Spleen (tissue), 11 donors: ENCODE measurements around the gene PANX2. TPM values are rescaled to one million over a fixed set of nuclear protein-coding genes. Genes with fewer than 3 reads are reported as not detected.
A peak's percentile ranks its signal among the peaks of the same experiment; 100 is the strongest.

Source experiments
- DNase-seq: peaks from one replicate; pipeline ENCODE4 v3.0.0-alpha.2; 2020
- H3K27ac ChIP-seq, 8 donors: fragments of 200-600 bp; sonication (generic) in 7 of 8; 1 replicate in 4 of 8; 2 replicates in 4 of 8; pipeline versions ENCODE4 v1.5.0 to v1.8.0; 2016 to 2021; ENCODE audit warnings: inconsistent platforms in 4 of 8, mild to moderate bottlenecking in 4 of 8, moderate library complexity in 1 of 8
- H3K27me3 ChIP-seq, 7 donors: fragments of 200-600 bp; sonication (generic) in 6 of 7; replicated peaks in 1 of 7; 1 replicate in 4 of 7; 2 replicates in 3 of 7; pipeline versions ENCODE4 v1.5.0 to v1.8.0; 2016 to 2021; ENCODE audit warnings: inconsistent platforms in 3 of 7, mild to moderate bottlenecking in 1 of 7
- H3K36me3 ChIP-seq, 6 donors: fragments of 200-600 bp; sonication (generic) in 5 of 6; 1 replicate in 4 of 6; 2 replicates in 2 of 6; pipeline versions ENCODE4 v1.5.0 to v1.8.0; 2016 to 2021; ENCODE audit warnings: inconsistent platforms in 2 of 6
- H3K4me1 ChIP-seq, 6 donors: fragments of 200-600 bp; sonication (generic) in 5 of 6; 1 replicate in 3 of 6; 2 replicates in 3 of 6; pipeline versions ENCODE4 v1.5.0 to v1.8.0; 2016 to 2021; ENCODE audit warnings: inconsistent platforms in 3 of 6
- H3K4me3 ChIP-seq, 8 donors: fragments of 200-600 bp; sonication (generic) in 7 of 8; 1 replicate in 4 of 8; 2 replicates in 4 of 8; pipeline versions ENCODE4 v1.5.0 to v1.8.0; 2016 to 2021; ENCODE audit warnings: inconsistent platforms in 4 of 8, mild to moderate bottlenecking in 4 of 8, moderate library complexity in 2 of 8
- H3K9me3 ChIP-seq, 8 donors: fragments of 200-600 bp; sonication (generic) in 7 of 8; 1 replicate in 4 of 8; 2 replicates in 4 of 8; pipeline versions ENCODE4 v1.5.0 to v1.8.0; 2016 to 2021; ENCODE audit warnings: inconsistent platforms in 4 of 8
- CTCF ChIP-seq, 11 experiments: fragments of 200-600 bp in 7 of 11; fragments of 450-650 bp in 4 of 11; sonication (generic) in 4 of 11; IDR thresholded peaks in 8 of 11; conservative IDR thresholded peaks in 3 of 11; 1 replicate in 7 of 11; 2 replicates in 4 of 11; pipeline versions ENCODE4 v1.4.0 to v1.8.0; 2016 to 2021; ENCODE audit warnings: antibody characterized with exemption in 11 of 11, inconsistent platforms in 4 of 11, mild to moderate bottlenecking in 1 of 11
- POLR2A ChIP-seq, 3 donors: fragments of 450-650 bp; IDR thresholded peaks; one replicate each; pipeline ENCODE4 v1.5.1; 2017; ENCODE audit warnings: antibody characterized with exemption in 3 of 3, mild to moderate bottlenecking in 1 of 3
- POLR2AphosphoS5 ChIP-seq, 3 donors: sonication (generic); formaldehyde crosslinking; IDR thresholded peaks; one replicate each; pipeline ENCODE4 v1.5.1; 2017; ENCODE audit warnings: antibody characterized with exemption in 3 of 3
- WGBS, 5 donors: extraction: QIAGEN DNeasy Blood & Tissue Kit in 3 of 5; methylation state at CpG; one replicate each; pipeline versions ENCODE4 v1.1.5 to v1.1.7; 2013 to 2018; 5-methylcytosine and 5-hydroxymethylcytosine counted together
- intact Hi-C: fragments of 100-400 bp; cut with DNase I; formaldehyde crosslinking; loops from one replicate; pipeline ENCODE4 v1.15.0; 2023; ENCODE audit warnings: low total_unique reads
- polyA plus RNA-seq, 3 donors: library from polyadenylated mRNA; stranded (reverse); fragments of 200-250 nt; gene quantifications; one replicate each; pipeline ENCODE4 v1.2.1, GENCODE V29; 2013
- total RNA-seq, 7 donors: library from RNA; depleted of rRNA in 3 of 7; stranded (reverse); fragments of >200 nt in 3 of 7; fragmentation: NEBNext Ultra II Directional in 4 of 7; extraction: Animal tissue kit (Norgen Biotek cat#: 25700) in 4 of 7; gene quantifications; one replicate each; pipeline versions ENCODE4 v1.1.0 to v1.2.1, GENCODE V29; 2016 to 2021
- donor health status: healthy with polysubstance abuse.
- donor health status: DM: no; HTN: no; CAD: no; lungs with moderate emphysema.
- donor health status: DM: no; HTN: no; CAD: no.
- donor health status: Bipolar disorder and iron deficiency.
- donor health status: healthy.
- donor health status: DM: no; HTN: no; CAD: no.
- donor health status: DM: yes; HTN: yes; CAD: no.

The PANX2 gene
- total and polyA plus RNA-seq, 10 donors: 0.11 to 4.6 (median 1.6) TPM

- H3K4me3 ChIP-seq: no peak overlapping the region
- H3K4me1 ChIP-seq: no peaks in the 10 kb centered on the region
- WGBS, 5 donors: 81 to 92% (median 84%) methylated on average over 16 to 21 of the region's 21 CpGs
- no peak overlapping the region for H3K27ac ChIP-seq
- no peaks in the 10 kb centered on the region for H3K9me3 ChIP-seq
- H3K36me3 ChIP-seq: peaks cover 4 to 100% (median 92%) of the 10 kb centered on the region in 6 donors
- no peak for DNase-seq
- intact Hi-C loops: no loop called here
- TF ChIP-seq POLR2AphosphoS5 (IDR thresholded peaks at IDR 0.05) (no peak), CTCF (IDR thresholded peaks at IDR 0.05 in 8 of 11, conservative IDR thresholded peaks at IDR 0.05 in 3 of 11) (no peak), POLR2A (IDR thresholded peaks at IDR 0.05) (no peak)
- no peaks in the 10 kb centered on the region for H3K27me3 ChIP-seq
Measured at GRCh38 chr22:50217543-50218152, 47.1 kb downstream of the PANX2 start.

GRCh38 chr22:50218153-50218995 is 47.8 kb downstream of the PANX2 start:
- intact Hi-C loops: no loop called here
- 87 to 90% (median 88%) methylated on average over 26 to 43 of the region's 43 CpGs for WGBS, 5 donors
- no peak for DNase-seq
- Histone ChIP-seq H3K9me3 (no peaks in the 10 kb centered on the region), H3K36me3 (peaks cover 4 to 100% (median 92%) of the 10 kb centered on the region in 6 donors), H3K27ac (no peak overlapping the region), H3K27me3 (no peaks in the 10 kb centered on the region), H3K4me1 (no peaks in the 10 kb centered on the region), H3K4me3 (no peak overlapping the region)
- TF ChIP-seq POLR2A (IDR thresholded peaks at IDR 0.05) (no peak), POLR2AphosphoS5 (IDR thresholded peaks at IDR 0.05) (peak in 2 of 3 donors; percentile 32 to 69), CTCF (IDR thresholded peaks at IDR 0.05 in 8 of 11, conservative IDR thresholded peaks at IDR 0.05 in 3 of 11) (no peak)

GRCh38 chr22:50218996-50219727 is 48.6 kb downstream of the PANX2 start:
- no peak overlapping the region for H3K4me3 ChIP-seq
- no peaks in the 10 kb centered on the region for H3K27me3 ChIP-seq
- H3K36me3 ChIP-seq: peaks cover 9 to 100% (median 93%) of the 10 kb centered on the region in 6 donors
- TF ChIP-seq POLR2A (IDR thresholded peaks at IDR 0.05) (no peak), POLR2AphosphoS5 (IDR thresholded peaks at IDR 0.05) (peak in 2 of 3 donors; percentile 39 to 53), CTCF (IDR thresholded peaks at IDR 0.05 in 8 of 11, conservative IDR thresholded peaks at IDR 0.05 in 3 of 11) (no peak)
- no peak for DNase-seq
- H3K4me1 ChIP-seq: no peaks in the 10 kb centered on the region
- no peak overlapping the region for H3K27ac ChIP-seq
- intact Hi-C loops: no loop called here
- H3K9me3 ChIP-seq: no peaks in the 10 kb centered on the region
- WGBS, 5 donors: 74 to 85% (median 78%) methylated on average over 27 to 42 of the region's 42 CpGs
